GM03348 (cell line): ENCODE data around the gene PTCRA.
"Not testable (repeated sequence)": the region's sequence is repeated elsewhere in the genome, so short reads cannot be mapped to it uniquely, and the experiment has no call there.

Source experiments
- DNase-seq: peaks from one replicate; pipeline ENCODE4 v3.0.0; 2012; ENCODE audit warnings: low spot score

PTCRA gene

DNA sequence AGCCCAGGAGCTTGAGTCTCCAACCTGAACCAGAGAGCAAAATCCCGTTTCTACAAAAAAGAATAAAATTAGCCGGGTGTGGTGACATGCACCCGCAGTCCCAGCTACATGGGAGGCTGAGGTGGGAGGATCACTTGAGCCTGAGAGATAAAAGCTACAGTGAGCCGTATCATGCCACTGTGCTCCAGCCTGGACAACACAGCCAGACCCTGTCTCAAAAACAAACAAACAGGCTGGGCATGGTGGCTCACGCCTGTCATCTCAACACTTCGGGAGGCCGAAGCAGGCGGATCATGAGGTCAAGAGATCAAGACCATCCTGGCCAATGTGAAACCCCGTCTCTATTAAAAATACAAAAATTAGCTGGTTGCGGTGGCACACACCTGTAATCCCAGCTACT is 11.4 kb upstream of the PTCRA start:
- DNase-seq: no peak

DNA sequence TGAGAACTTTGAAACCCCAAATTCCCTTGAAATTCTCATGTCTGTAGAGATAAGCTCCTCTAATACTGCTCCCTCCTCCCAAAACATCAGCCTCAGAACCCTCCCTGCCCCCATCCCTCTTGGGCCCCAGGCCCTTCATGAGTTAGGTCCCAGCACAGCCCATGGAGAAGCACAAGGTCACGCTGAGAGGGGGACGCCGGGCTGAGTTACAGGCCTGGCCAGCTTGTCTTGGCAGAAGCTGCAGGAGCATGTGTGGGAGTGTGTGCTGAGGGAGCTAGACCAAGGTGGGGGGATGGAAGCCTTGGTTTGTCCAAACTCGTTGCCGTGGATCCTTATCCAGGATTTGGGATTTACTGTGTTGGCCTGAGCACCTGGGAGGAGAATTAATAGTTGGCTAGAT is 8.5 kb upstream of the PTCRA start:
- no peak for DNase-seq

DNA sequence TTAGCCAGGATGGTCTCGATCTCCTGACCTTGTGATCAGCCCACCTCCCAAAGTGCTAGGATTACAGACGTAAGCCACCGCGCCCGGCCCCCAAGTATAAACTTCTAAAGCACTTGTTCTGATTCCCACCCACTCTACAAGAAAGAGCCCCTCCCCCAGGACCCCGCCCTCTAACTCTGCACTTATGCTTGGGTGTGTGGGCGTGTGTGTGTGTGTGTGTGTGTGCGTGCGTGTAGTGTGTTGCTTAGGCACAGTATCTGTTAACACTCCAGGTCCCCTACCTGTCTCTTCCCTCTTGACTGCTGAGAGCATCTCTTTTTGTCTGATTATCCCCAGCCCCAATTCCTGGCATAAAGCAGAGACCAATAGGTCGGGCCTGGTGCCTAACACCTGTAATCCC is 6.0 kb upstream of the PTCRA start:
- DNase-seq: no peak

DNA sequence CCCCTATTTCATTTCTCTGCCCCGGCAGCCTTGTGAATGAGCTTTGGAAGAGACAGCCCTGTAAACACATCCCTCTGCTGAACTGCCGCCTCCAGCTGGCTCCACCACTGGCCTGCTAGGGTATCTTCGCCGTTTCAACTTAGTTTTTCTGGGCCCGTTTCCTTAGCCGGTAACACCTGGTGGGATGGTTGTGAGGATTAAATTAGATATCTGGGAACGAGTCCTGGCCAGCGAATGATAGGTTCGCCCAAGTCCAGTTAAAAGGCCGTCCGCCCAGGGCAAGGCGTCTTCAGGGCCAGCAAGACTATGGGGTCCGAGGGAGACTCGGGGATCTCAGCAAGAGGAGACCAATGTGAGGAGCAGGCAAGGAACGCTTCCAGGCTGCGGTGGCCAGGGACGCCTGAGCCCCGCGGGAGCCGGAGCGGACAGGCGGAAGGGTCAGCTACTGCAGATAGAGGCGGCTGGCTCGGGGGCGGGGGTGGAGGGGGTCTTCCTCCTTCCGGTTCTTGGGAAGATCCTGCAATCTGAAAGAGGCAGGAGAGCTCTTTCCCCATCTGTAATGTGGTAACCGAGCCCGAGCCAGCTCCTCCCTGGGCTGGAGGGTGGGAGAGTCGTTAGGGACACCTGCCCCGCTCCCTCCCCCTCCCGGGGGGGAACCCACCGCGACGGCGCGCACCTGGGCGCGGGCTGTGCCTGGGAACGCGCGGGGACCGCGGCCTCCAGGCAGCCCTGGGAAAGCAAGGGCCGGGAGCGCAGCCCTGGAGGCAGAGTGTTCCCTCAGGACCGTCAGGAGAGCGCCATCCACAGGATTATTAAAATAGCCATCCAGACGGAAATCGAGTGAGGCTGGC is 4.5 kb upstream of the PTCRA start:
- no peak for DNase-seq

DNA sequence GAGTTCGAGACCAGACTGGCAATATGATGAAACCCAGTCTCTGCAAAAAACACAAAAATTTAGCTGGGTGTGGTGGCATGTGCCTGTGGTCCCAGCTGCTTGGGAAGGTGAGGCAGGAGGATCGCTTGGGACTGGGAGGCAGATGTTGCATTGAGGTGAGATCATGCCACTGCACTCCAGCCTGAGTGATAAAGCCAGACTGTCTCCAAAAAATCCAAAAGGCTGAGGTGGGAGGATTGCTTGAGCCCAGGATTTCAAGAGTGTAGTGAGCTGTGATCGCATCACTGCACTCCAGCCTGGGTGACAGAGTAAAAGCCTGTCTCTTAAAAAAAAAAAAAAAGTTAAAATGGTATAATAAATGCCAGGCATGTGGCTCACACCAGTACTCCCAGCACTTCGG is 1.3 kb upstream of the PTCRA start:
- DNase-seq: no peak

DNA sequence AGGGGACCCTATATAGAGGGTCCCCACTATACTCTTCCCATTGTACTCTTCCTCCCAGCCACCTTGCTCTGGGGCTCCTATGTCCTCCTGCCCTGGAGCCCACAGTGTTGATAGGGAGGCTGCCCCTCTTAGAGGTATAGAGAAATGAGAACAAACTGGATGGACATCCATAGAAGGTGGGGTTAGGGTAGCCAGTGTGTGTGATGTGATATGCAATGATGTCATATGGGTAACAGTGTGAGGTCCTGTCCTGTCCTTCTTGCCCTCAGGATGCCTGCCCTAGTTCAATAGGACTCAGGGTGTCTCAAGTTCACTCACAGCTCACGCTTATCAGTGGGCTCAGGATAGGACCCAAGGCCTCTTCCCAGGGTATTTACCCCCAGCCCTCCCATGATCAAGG is 435 bp downstream of the PTCRA start:
- no peak for DNase-seq

DNA sequence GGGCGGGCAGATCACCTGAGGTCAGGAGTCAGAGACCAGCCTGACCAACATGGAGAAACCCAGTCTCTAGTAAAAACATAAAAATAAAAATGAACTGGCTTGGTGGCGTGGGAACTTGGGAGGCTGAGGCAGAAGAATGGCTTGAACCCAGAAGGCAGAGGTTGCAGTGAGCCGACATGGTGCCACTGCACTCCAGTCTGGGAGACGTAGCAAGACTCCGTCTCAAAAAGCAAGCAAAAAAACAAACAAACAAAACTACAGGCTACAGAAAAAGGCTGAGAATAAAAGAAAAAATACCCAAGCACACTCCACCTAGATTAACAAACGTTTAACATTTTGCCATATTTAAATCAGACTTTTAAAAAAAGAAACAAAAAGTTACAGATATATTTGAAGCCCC is 5.9 kb downstream of the PTCRA start:
- no peak for DNase-seq

DNA sequence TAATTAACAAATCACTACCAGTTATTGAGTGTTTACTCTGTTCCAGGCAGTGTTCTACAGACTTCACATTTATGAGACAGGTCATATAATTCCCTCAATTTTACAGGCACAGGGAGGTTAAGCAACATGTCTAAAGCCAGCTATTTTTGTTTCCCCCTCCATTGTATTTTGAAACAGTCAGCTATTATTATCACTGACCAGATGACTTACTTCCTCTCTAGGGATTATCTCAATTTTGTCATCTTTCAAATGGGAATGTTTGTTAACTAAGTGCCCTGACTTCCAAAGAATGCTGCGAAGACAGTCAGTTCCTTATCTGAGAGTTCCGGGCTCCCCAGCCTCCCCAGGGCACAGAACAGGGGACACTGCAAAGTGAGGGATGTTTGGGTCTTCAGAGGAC is 7.8 kb downstream of the PTCRA start:
- DNase-seq: peak; percentile 28

DNA sequence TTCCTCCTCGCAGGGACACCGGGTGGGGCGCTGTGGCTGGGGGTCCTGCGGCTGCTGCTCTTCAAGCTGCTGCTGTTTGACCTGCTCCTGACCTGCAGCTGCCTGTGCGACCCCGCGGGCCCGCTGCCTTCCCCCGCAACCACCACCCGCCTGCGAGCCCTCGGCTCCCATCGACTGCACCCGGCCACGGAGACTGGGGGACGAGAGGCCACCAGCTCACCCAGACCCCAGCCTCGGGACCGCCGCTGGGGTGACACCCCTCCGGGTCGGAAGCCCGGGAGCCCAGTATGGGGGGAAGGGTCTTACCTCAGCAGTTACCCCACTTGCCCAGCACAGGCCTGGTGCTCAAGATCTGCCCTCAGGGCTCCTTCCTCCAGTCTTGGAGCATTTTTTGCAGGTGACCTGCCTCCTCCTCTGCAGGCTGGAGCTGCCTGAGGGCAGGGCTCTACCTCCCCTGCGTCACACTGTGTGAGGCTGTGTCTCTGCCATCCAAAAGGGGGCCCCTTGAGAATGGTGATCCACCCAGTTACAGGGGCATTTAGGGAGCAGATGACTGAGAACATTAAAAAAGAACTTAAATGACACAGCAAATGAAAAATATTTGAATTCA is 9.5 kb downstream of the PTCRA start:
- no peak for DNase-seq

DNA sequence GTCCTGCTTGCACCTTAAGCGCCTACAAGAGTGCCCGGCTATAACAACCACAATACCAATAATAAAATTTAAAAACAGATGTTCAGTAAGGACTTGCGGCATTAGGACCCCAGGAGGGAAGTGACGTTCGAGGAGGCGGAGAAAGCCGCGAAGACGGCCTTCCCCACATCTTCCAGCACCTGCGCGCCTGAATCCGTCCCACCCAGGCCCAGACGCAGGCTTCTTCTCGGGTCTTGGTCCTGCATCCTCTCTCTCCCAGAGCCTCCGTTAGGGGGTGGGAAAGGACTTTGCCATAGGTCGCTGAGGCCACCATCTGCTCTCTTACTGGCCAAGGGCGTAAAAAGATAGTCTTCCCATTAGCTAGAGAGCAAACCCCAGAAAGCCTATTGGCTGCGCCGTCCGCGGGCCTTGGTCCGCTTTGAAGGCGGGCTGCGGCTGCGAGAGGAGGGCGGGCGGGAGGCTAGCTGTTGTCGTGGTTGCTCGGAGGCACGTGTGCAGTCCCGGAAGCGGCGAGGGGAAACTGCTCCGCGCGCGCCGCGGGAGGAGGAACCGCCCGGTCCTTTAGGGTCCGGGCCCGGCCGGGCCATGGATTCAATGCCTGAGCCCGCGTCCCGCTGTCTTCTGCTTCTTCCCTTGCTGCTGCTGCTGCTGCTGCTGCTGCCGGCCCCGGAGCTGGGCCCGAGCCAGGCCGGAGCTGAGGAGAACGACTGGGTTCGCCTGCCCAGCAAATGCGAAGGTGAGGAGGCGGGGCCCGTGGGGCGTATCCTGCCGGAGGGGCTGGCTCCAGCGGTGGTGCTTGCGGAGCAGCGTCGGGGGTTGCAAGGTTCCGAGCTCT is 13.3 kb downstream of the PTCRA start, which contains the start of gene CNPY3:
TSS of gene CNPY3 (plus strand) at position 495 of the 835 bp plus-strand sequence. CDS start at position 586, 91 bp downstream.
- peak; percentile 97 for DNase-seq

DNA sequence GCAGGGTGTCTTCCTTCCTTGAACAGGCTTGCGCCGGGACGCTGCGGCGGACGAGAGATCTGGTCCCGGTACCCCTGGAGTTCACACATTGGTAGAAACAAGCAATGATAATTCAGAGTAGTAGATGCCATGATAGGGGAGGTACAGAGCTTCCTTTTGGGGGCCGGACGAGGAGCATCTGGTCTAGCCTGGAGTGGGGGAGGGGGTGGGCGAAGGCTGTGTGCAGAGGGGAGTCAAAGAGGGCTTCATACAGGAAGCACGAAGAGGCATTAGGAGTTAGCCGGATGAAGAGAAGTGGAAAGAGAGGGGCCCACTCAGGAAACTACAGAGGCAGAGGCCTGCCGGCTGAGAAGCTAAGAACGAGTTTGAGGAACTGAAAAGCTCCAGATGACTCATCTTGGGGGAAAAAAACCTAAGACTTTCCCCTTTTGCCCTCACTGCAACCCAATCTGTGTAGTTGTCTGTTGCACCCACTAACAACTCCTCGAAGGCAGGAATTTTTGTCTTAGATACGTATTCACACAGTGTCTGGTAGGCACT is 14.0 kb downstream of the PTCRA start:
- peak; percentile 64 for DNase-seq

DNA sequence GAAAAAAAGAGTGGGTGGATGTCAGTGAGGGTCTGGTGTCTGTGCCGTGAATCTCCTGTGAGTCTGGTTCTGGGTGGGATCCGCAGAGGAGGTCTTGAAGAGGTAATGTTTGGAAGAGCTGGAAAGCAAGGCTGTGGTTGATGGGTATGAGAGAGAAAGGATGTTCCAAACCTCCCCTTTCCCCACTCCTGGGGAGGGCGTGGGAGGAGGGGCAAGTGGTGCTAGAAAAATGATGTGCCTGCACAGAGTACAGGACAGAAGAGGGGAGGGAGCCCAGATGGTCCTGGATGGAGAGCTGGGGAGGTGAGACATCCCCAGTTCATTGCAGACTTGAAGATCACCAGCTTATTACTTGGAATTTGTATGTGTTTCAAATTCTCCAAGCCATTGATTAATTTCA is 16.6 kb downstream of the PTCRA start:
- no peak for DNase-seq

DNA sequence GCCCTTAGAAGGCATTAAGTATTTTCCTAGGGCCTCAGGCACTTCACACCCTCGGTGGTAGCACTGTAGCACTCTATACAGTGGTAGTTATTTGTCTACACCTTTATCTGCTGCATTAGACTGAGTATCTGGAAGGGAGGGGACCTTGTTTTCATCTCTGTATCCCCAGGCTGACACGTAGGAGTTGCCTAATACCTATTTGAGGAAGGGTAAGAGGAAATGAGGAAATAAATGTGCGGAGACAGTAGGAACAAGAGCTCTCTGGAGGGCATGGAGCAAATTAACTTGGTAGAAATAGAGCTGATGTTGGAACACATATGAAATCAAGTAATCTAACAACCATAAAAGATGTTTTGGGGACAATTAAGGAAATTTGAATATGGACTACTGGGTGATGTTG is 17.4 kb downstream of the PTCRA start:
- no peak for DNase-seq

DNA sequence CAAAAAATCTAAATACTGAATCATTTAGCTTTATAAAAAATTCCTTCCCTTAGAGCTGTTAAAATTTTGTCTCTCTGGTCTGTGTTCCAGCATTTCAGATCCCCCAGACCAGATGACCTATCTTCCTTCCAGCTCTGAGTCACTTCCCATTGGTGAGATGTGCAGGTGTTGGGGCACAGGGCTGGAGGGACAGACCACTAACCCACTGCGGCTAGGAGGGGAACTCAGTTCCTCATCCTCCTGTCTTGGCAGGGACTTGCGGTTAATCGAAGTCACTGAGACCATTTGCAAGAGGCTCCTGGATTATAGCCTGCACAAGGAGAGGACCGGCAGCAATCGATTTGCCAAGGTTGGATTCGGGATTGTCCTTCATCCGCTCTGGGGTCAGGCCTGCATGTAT is 19.5 kb downstream of the PTCRA start:
- DNase-seq: no peak

DNA sequence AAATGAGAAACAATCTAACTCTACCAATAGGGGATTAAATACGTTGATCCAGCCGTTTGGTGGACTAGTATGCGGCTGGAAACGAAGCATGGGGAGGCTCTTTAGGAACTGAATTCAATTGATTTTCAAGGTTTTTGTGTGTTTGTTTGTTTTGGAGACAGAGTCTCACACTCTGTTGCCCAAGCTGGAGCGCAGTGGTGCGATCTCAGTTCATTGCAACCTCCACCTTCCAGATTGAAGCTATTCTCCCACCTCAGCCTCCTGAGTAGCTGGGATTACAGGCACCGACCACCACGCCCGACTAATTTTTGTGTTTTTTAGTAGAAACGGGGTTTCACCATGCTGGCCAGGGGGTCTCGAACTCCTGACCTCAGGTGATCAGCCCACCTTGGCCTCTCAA is 20.5 kb downstream of the PTCRA start:
- DNase-seq: no peak

DNA sequence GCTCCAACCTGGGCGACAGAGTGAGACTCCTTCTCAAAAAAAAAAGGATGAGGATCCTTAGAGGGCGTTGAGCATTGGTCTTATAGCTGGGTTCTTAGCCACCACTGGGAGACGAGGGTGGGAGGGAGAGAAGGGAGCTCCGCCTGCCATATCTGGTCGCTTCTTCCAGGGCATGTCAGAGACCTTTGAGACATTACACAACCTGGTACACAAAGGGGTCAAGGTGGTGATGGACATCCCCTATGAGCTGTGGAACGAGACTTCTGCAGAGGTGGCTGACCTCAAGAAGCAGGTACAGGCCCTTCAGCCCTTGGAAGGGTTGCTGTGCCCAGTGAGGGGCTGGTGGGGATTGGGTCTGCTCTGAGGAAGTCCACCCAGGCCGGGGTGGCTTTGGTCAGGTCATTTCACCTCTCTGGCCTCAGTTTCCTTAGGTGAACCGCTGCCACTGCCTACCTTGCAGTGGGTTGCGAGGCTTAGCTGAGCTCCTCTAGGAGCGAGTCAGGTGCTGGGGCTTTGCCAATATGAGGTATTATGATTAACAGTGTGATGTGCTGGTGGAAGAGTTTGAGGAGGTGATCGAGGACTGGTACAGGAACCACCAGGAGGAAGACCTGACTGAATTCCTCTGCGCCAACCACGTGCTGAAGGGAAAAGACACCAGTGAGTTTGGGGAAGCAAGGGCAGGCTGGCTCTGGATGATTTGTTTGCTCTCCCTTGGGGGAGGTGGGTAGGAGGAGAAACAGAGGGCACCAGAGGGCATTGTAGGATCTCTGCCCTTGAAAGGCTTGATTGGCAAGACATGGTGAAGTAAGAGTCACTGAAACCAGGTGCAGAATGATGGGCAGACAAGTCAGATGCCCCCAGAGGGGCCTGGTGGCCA is 21.9 kb downstream of the PTCRA start:
- no peak for DNase-seq

DNA sequence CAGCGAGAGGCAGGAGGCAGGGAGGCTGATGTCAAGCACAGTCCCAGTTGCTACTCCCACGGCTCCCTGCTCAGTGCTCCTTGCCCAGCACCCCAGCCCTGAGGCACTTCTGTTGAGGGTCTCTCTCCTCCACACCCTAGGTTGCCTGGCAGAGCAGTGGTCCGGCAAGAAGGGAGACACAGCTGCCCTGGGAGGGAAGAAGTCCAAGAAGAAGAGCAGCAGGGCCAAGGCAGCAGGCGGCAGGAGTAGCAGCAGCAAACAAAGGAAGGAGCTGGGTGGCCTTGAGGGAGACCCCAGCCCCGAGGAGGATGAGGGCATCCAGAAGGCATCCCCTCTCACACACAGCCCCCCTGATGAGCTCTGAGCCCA is 22.6 kb downstream of the PTCRA start:
- DNase-seq: no peak

DNA sequence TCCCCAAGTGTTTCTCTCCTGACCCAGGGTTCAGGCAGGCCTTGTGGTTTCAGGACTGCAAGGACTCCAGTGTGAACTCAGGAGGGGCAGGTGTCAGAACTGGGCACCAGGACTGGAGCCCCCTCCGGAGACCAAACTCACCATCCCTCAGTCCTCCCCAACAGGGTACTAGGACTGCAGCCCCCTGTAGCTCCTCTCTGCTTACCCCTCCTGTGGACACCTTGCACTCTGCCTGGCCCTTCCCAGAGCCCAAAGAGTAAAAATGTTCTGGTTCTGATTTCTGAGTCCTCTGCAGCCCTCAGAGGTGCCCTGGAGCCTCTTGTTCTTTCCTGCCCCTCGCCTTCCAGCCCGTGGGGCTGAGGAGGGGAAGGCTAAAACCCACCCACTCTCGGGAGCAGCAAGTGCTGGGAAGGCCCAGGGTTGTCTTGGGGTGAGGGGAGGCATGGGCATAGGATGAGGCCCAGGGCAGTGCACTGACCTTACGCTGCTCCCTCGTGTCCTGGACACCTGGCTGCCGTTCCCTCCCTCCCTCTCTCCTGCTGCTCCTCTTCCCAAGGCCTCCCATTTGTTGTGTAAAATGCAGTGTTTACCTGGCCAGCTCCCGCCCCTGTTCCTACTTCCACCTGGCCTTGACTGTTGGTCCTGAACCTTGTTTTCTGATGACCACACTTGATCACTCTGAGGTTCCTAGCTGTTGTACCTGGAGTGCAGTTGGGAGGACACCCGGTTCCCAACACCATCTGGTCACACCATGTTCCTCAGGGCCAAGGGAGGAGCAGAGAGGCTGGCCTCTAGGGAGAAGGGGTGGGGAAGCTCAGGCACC is 23.3 kb downstream of the PTCRA start:
- no peak for DNase-seq

DNA sequence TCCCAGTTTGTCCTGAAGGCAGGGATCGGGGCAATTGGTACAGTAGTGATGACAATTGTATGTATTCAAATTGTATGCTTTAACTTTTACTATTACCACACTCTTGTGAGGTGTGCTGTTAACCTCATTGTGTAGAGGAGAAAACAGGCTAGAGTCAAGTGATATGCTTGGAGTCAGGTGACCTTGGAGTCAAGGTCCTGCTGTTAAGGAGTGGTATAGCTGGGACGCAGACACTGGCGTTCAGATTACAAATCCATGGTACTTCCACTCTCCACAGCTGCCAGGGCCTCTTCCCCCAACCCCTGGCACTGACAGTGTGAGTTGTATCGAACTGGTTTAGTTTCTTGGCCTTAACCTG is 23.9 kb downstream of the PTCRA start:
- DNase-seq: no peak

DNA sequence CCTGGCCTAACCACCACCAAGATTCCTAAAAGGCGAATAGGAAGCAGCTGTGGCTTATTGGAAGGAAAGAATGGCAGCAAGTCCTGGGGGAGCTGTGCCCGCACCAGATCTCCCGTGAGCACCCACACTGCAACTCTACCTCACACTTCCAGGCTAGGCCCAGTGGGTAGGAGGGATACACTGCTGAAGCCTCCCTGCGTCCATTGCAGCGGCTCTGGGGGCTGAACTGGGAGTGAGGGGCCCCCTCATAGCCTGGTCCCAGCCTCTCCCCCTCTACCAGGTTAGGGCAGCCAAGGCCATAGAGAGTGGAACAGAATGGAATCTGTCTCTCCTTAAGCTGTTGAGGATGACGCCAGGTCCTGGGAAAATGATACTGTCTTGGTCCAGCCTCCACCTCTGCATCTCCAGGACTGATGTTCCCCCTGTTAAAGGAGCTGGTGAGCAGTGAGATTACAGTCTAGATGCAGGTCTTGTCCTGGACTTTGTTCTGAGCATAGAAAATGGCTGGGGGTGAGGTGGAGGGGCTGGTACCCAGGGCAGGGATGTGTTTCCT is 24.7 kb downstream of the PTCRA start:
- no peak for DNase-seq

DNA sequence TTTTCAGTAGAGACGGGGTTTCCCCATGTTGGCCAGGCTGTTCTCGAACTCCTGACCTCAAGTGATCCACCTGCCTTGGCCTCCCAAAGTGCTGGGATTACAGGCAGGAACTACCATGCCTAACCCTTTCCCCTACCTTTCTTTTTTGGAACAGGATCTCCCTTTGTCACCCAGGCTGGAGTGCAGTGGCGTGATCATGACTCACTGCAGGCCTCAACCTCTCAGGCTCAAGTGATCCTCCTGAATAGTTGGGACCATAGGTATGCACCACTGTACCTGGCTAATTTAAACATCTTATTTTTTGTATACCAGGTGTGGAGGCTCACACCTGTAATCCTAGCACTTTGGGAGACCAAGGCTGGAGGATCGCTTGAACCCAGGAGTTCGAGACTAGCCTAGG is 25.5 kb downstream of the PTCRA start:
- not testable (repeated sequence) for DNase-seq
